IPS DF 19.7 (cell line): Measurements from ENCODE around the gene ZNF530.

Experiments
- DNase-seq: peaks from one replicate; pipeline ENCODE4 v3.0.0-alpha.2; 2013; ENCODE audit warnings: low read depth, low spot score

Gene ZNF530

DNA sequence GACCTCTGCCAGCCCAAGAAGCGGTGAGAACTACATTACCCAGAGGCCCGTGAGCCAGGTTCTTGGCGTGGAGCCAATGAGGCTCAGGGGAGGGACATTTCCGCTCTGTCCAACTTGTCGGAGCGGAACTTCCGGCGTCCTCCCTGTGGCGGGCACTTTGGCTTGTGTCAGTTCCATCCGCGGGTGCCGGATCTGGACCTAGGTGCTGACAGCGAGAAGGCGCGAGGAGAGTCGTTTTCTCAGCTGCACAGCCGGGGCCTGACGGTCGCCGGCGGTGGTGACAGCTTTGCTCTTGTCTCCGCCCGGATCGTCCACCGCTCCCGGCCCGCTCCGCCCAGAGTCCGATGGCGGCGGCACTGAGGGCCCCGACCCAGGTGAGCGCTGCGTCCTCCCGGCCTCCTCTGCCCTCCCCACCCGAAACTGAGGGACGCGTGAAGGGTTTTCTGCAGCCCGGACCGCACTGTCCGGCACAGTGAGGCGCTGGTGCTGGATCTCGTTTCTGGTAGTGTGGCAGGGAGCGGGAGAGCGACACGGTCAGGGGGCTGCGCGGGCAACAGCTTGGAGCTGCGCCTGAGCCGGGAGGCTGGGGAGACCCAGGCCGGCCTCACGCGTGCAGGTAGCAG lies at the start of gene ZNF530:
TSS of gene ZNF530 (plus strand) at position 125 of the 623 bp plus-strand sequence. CDS start 4,461 bp downstream, outside the sequence.
- DNase-seq = peak; percentile 87

DNA sequence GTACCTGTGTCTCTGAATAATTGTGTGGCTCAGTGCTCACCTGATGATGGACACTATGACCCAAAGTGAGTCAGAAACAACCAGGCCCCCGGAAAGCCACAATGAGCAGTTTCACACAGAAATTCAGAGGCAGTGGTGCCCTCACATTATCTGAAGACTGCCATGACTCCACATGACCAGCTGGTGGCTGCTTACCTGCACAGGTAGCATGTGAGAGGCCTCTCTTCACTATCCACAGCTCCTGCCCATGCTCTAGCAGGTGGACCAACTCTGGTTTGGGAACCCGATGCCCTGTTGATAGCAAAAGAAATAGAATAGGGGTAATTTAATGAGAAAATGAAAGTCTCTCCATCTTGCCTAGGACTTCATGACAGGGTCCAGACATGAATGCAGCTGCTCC lies 47.3 kb upstream of the ZNF530 start:
- no peak for DNase-seq

DNA sequence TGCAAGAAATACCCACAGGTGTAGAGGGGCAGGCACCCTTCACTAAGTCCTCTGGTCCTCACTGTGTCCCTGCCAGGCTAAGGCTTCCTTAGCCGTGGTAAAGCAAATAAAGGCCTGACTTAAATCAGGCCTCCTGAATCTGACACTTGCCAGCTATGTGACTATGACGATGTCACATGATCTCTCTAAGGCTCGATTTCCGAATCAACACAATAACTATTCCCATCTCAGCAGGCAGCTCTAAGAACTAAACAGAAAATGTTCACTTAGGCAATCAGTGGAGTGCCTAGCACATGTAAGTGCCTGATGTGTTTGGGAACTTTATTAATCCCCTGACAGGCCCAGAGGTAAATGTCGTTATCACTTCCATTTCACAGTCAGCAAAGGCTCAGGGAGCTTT lies 42.0 kb upstream of the ZNF530 start:
- no peak for DNase-seq

DNA sequence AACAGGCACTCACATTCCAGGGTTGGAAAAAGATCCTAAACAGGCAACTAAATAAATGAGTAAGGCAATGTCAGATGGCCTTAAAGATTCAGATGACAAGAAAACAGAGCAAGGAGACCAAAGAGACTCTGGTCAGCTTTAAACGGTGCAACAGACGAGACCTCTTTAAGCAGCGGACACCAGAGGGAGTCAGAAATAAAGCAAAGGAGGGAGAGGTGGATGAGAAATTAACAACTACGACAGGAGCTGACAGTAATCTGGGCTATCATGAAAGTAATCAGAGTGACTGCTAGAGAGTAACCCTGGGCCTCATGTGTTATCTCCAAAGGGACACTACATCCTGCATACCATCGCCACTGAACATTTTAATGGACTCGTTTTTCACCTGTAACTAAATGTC lies 41.2 kb upstream of the ZNF530 start:
- DNase-seq = no peak

DNA sequence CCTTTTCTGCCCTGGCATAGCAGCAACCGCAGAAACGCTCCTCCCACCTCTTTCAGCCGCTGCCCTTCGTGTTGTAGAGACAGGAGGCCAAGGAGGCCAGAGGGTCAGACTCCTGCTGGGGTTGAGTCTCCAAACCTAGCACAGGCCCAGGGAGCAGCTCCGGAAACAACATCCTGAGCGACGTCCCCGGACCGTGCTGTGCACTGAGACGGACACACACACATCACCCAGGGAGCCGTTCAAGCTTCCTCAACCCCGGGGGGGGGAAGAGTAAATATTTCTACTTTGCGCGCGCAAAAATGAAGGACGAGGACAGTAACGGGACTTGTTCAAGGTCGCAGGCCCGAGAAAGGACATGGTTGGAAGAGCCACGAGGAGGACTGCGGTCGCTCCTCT lies 40.7 kb upstream of the ZNF530 start:
- no peak for DNase-seq

DNA sequence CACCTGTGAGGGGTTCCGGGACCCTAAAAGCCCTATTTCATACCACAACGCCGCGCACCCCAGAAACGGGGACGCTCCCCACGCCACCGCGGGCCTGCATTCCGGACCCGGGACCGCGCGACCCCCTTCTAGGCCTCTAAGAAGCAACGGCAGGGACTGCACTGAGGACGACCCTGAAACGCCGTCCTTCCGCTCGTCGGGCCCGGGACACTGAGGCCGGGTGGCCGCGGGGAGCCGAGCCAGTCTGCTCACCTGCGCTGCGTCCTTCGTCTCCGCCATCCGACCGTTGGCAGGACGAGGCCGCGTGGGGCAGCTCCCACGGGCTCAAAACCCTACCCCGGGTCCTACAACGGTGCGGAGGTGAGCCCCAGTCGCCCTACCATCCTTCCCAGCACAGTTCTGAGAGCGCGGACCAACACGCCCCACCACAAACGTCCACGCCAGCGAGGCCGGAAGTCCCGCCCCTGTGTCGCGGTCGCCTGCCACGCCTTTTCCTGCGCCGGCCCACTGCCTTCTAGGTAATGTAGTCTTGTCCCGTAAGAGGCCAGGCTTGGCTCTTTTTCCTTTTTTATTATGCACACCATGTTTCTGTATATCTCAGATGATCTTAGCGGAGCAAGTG lies 40.2 kb upstream of the ZNF530 start, which contains the start of gene ZNF550:
TSS of gene ZNF550 (minus strand) at position 460 of the 622 bp plus-strand sequence. CDS start at position 279, 181 bp downstream.
- no peak for DNase-seq

DNA sequence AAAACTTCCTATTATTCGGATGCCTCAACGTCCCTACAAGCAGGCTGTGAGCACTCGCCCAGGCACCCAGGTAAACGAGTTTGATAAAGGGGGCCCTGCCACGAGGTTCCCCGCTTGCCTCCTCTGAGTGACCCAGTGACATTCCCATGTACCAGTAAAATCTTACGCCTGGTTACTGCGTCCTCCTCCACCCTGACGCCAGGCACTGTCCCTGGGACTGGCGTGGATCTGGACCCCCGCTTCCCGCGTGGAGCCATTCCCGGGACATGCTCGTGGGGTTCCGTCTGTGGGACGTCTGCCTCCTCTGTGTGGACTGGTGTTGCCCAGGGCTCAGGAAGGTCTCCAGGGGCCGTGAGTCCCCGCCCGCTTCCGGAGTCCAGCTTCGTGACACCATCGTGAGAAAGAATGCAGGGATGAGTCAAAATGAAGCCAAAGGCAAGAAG lies 39.6 kb upstream of the ZNF530 start:
- no peak for DNase-seq

DNA sequence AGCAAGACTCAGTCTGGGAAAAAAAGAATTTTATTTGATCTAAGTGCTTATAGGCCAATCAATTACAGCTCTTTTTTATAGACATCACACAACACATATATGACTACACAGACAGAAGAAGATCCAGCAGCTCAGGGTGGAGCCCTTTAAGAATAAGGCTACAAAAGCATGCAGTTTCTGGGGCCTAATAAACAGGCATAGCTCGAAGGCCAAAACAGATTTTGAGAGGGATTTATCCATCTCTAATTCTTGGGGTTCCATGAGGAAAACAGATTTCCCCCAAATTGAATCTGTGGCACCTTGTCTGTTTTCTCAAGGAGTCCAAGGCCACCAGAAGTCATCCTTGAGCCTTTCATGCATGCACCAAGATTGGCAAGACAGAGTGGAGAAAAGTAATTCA lies 36.1 kb upstream of the ZNF530 start:
- DNase-seq = no peak

DNA sequence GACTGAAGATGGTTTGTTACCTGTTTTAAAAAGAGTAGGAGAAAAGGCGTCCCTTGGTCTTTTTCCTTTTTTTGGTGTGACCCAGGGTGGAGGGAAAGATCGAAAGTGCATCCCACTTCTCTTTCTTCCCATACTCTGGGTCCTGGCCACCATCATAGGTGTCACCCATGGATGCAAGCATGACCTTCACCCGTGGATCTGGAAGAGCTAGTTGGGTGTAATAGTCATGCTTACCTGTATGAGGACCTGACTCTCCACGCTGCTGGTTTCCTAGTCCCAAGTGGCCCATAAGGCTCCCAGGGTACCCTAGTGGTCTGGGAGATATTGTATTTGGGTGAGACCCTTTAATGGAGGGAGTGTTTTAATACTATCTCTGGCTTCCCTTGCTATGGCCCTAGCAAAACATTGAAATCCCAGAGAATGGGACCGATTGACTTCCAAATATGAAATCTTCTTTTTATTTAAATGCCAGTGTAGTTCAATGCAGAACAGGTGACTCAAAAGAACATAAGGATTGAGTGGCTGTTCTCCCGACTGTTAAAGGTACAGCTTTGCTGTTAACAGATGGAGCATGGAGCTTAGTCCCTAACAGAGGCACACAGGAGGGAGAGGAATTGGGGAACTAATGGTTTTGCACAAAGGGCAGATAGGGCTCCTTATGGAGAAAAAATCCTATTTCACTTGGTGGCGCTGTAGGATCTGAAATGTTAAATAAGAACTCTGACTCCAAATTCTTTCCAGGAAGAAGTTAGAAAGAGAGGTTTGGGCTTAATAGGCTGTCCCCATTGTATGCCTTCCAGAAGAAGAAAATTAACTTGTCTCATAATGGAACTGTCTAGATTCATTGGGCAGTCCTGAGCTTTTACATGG lies 33.1 kb upstream of the ZNF530 start:
- no peak for DNase-seq

DNA sequence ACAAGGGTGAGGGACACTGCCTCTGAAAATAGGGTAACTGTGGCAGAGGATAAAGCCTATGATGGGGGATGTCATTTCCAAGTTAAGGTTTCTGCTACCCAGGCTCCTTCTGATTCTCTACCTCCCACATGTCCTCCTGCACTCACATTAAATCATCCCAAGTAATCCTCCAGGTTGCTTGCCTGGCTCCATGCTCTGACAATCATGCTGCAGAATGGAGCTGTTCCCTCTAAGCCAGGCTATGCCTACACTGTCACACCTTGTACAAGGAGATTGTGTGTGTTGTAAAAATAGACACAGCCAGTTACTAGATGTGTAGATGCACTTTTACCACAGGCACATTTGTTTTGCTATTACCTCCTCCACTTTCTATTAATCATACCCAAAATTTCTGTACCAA lies 29.0 kb upstream of the ZNF530 start:
- DNase-seq = no peak

DNA sequence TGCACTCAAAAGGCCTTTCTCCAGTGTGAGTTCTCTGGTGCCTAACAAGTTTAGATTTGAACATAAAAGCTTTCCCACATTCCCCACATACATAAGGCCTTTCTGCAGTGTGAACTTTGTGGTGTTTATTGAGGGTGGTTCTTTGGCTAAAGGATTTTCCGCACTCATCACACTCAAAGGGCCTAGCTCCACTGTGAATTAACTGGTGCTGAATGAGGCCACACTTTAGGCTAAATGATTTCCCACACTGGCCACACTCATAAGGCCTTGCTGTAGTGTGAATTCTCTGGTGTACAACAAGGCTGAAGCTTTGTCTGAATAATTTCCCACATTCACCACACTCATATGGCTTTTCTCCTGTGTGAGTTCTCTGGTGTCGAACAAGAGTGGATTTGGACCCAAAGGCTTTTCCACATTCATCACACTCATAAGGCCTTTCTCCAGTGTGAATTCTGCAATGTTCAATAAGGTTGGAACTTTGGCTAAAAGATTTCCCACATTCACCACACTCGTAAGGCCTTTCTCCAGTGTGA lies 27.2 kb upstream of the ZNF530 start:
- no peak for DNase-seq

DNA sequence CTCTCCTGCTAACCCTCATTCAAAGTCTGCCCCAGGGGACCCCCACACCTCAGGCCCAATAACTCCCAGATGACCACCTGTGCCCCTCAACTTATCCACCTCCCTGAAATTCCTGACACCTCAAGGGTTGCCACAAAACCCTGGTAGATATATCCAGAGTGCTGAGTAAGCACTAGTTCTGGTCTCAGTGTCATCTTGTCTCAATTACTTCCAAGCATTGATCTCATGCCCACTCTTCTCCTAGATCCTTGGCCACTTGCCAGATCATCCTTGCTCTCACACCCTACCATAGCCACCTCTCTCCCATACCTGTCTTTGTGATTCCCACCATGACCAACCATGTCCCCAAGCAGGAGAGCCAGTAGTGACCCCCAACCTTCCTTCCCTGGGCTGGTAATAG lies 23.0 kb upstream of the ZNF530 start:
- no peak for DNase-seq

DNA sequence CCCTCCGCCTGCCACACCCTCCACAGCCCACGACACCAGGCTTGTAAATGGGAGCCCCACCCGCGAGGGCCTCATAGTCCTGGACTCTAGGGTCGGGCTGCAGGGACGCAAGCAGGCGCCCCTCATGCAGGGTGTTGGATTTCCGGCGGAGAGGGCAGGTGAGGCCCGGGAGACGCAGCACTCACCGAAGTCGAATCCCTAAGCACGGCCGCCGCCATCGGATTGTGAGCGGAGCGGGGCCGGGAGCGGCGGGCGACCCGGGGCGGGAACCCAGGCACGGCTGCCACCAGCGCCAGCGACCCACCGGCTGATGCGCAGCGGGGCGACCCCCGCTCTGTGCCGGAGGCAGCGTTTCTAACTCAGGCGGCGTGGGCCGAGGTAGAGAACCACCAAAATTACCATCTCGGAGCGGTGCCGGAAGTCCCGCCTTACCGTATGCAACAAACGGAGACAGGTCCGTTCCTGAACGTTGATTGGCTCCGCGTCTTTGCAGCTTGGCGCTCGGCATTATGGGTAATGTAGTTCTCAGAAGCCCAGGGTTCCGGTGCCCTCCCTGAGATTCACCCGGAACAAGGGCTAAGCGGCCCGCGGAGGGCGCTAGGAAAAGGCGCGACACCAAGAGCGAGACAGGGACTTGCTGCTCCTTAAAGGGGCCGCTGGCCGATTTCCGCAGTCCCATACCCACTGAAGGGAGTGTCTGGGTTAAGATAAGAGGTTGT lies 21.0 kb upstream of the ZNF530 start, which contains the start of gene ZNF416:
TSS of gene ZNF416 (minus strand) at position 425 of the 719 bp plus-strand sequence. CDS start at position 218, 207 bp downstream.
- peak; percentile 99 for DNase-seq

DNA sequence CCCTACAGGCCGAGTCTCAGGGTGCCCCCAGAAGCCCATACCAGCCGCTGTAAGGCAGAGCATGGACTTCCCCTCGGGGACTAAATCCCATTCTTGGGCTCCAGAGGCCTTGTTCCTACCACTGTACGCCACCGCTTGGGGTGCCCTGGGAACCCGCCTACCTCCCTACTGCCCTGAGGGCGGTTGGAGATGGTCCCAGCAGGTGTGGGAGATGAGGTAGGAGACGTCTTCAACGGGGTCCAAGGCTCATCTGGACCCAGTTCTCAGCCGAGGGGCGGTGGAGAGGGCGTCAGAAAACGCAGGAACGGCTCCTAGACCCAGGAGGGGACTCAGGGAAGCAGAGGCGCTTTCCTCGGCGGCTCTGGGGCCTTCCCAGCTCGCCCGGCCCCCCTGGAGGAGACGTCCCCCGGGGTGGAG lies 16.6 kb upstream of the ZNF530 start:
- no peak for DNase-seq

DNA sequence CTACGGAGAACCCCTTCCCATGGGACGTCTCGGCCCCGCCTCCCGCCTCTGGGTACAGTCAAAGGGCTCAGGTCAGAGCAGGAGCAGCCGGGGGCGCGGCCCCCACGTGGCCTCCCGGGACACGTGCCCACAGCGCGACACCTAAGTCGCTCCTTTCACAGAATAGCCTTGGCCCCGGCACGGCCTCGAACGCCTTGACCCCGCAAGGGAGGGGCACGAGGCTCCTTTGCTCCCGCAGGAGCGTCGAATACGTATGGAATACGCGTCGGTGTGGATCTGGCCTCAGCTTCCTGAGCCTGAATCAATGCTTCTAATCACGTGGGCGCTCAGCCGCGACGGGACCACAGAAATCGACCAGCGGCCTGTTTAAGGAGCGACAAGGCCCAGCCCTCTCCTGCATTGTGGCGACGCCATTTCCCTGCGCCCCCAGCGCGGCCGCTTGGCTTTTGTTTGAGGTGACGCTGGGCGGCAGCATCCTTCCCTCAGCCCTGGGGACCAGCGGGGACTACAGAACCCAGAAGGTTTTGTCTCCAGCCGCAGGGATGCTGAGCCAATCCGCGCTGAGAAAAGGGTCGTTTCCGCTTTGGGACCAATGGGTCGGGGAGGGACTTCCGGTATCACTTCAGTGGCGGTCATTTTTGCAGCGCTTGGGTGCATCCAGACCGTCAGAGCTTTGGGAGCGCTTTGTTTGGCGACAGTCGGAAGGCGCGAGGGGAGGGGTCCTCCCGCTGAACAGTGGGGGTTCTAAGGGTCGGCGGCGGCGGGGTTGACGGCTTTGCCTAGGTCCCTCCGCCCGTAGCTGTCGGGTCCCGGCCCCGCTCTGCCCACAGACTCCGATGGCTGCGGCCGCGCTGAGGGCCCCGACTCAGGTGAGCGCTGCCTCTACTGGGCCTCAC lies 15.9 kb upstream of the ZNF530 start, which contains the start of gene ZIK1:
TSS of gene ZIK1 (plus strand) at position 625 of the 896 bp plus-strand sequence. CDS start at position 837, 212 bp downstream.
- DNase-seq = peak; percentile 97

DNA sequence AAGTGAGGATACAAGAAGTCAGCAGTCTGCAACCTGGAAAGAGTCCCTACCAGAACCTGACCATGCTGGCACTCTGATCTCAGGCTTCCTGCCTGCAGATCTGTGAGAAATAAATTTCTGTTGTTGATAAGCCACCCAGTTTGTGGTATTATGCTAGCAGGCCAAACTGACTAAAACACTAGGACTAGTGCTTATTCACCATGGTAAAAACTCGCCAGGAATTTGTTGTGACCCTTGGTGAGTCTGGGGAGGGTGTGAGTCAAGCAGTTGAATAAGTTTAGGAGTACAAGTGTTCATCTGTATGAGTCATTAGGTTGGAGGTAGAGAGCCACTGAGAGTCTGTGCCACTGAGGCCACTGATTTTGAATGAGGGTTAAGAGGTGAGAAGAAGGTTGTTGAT lies 12.2 kb upstream of the ZNF530 start:
- no peak for DNase-seq

DNA sequence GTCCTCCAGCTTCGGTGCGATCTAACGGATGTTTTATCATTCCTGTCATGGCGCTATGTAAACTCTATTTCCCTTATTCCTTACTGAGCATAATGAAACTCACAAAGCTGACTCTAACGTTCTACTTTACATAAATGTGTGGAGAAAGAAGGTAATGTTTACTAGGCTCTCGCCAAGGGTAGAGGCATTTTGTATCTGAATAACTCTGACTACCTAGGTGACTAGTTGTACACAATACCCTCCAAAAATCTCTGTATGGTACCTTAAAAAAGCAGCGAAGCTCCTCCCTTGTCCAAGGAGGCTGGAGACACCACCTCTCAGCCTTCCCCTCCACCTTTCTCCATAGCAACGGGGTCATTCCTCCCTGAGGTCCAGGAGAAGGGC lies 316 bp upstream of the ZNF530 start:
- DNase-seq = no peak

DNA sequence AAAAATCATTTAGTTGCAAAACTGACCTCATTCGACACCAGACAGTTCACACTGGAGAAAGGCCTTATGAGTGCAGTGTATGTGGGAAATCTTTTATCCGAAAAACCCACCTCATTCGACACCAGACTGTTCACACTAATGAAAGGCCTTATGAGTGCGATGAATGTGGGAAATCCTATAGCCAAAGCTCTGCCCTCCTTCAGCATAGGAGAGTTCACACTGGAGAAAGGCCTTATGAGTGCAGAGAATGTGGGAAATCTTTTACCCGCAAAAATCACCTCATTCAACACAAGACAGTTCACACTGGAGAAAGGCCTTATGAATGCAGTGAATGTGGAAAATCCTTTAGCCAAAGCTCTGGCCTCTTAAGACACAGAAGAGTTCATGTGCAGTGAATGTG lies 7.2 kb downstream of the ZNF530 start:
- no peak for DNase-seq

DNA sequence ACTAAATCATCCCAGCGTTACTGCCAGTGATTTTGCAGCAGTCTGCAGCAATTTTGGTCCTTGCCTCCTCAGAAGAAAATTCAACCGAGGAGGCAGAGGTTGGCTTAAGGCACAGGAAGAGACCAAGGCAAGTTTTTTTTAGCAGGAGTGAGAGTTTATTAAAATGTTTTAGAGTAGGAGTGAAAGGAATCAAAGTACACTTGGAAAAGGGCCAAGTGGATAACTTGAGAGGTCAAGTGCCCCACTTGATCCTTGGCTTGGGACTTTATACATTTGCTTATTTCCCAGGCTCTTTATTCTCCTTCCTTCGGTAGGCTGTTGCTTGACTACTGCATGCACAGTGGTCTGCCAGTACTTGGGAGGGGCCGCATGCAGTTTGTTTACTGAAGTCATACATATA lies 11.4 kb downstream of the ZNF530 start:
- no peak for DNase-seq
